Brain microvascular endothelial cell (primary cell): ENCODE data around the gene STRN.
A peak's percentile ranks its signal among the peaks of the same experiment; 100 is the strongest.
"Not testable (repeated sequence)": the region's sequence is repeated elsewhere in the genome, so short reads cannot be mapped to it uniquely, and the experiment has no call there.

Experiments
- DNase-seq: peaks from one replicate; pipeline ENCODE4 v3.0.0-alpha.2; 2020
- H3K27ac ChIP-seq: fragments of 250-450 bp; sonication (Bioruptor Pico); 2 replicates; pipeline ENCODE4 v1.5.1; 2020; ENCODE audit warnings: mild to moderate bottlenecking, moderate library complexity
- H3K27me3 ChIP-seq: fragments of 250-450 bp; sonication (Bioruptor Pico); replicated peaks from 2 replicates; pipeline ENCODE4 v1.5.1; 2020; ENCODE audit warnings: mild to moderate bottlenecking
- H3K36me3 ChIP-seq: fragments of 250-450 bp; sonication (Bioruptor Pico); replicated peaks from 2 replicates; pipeline ENCODE4 v1.5.1; 2020; ENCODE audit warnings: mild to moderate bottlenecking
- H3K4me3 ChIP-seq: 2 replicates; pipeline ENCODE4 v1.5.1; 2011; ENCODE audit warnings: low read depth, mild to moderate bottlenecking, control low read depth, low read length, moderate library complexity
- CTCF ChIP-seq: IDR thresholded peaks from 2 replicates; pipeline ENCODE4 v1.5.1; 2011; ENCODE audit warnings: low read depth, mild to moderate bottlenecking, moderate library complexity, low read length, control low read depth, inconsistent platforms; ENCODE audit errors: missing control alignments
- in situ Hi-C: cut with HindIII; loops from 2 replicates; pipeline ENCODE4 v1.10.0; 2017; ENCODE audit warnings: low sequenced_read_pairs, low pct_ligation_motif_present

STRN gene

DNA sequence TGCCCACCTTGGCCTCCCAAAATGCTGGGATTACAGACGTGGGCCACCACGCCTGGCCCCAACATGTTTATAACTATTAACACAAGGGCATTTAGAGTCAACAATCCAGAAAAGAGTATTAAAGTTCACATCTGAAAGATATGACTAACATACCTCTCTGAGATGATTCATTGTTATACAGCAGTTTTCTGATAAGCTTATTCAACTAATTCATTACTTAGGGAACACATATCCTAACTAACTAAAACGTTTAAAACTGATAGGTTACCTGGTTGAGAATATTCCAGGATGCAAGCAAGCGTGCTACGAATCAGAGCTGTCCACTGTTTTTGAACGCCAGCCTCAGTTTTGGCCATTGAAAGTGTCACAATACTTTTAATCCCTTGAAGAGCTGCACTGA lies 34.0 kb upstream of the STRN start:
- peak overlapping the region; percentile 70 for H3K27ac ChIP-seq
- H3K27me3 ChIP-seq, result no peaks in the 10 kb centered on the region
- H3K4me3 ChIP-seq, result no peak overlapping the region
- H3K36me3 ChIP-seq, result peaks cover 24% of the 10 kb centered on the region
- TF ChIP-seq CTCF, result no peak
- in situ Hi-C loops, result no loop called here
- DNase-seq, result no peak

- H3K4me3 ChIP-seq, H3K27ac ChIP-seq, H3K27me3 ChIP-seq, DNase-seq, in situ Hi-C loops: not testable (repeated sequence)
- H3K36me3 ChIP-seq, result peaks cover 15% of the 10 kb centered on the region
Observed at GRCh38 chr2:36999416-36999815, 33.1 kb upstream of the STRN start.

DNA sequence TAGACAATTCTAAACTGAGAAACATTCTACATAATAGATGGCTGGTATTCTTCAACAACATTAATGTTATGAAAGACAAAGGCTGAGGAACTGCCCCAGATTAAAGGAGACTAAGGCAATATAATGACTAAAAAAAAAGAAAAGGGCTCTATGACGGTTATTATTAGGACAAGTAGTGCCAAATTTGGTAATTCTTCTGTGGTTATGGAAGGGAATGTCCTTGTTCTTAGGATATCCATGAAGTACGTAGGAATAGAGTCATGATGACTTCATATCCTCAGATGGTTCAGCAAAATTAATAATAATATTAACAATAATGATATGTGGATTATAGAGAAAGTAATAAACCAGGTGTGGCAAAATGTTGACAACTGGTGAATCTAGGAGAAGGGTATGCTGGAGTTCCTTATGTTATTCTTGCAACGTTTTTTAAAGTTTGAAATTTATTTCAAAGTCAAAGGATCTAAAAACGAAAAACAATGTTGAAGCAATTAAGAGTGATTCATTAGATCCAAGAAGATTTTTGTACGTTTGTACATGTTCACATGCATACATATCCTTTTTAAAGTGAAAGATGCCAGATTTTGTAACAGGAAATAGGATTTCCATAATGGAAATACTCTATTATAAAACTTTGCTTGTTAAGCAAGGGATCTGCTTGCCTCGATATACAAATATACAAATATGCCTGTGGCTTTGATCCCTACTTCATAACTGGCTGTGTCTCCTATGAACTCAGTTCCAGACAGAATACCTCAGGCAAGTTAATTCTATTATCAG lies 27.7 kb upstream of the STRN start:
- no peak for DNase-seq
- H3K27me3 ChIP-seq, result no peaks in the 10 kb centered on the region
- in situ Hi-C loops, result no loop called here
- H3K36me3 ChIP-seq, result peaks cover 10% of the 10 kb centered on the region
- H3K4me3 ChIP-seq, result no peak overlapping the region
- no peak for TF ChIP-seq CTCF
- no peak overlapping the region for H3K27ac ChIP-seq

- Histone ChIP-seq H3K4me3 (no peak overlapping the region), H3K36me3 (peaks cover 7% of the 10 kb centered on the region), H3K27ac (no peak overlapping the region), H3K27me3 (no peaks in the 10 kb centered on the region)
- in situ Hi-C loops, result no loop called here
- DNase-seq, result no peak
- no peak for TF ChIP-seq CTCF
Observed at GRCh38 chr2:36988008-36988407, 21.7 kb upstream of the STRN start.

DNA sequence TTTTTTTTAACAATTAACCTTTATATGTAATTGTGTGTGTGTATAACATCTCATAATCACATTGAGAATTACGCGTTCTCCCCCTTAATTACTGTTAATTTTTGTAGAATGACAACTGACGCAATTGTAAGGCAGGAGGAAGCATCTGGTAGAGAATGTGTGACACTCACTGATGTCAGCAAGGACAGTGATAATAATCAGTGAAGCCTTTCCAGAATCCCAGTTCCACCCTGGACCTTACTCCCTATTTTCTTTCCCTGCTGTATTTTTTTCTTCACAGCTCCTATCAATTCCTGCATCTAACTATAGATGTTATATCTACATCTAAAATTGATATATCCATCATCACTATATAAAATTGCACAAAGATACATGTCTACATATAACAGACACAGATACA lies 16.1 kb upstream of the STRN start:
- no peak for DNase-seq
- no peak for TF ChIP-seq CTCF
- in situ Hi-C loops, result no loop called here
- no peaks in the 10 kb centered on the region for H3K27me3 ChIP-seq
- H3K36me3 ChIP-seq, result peaks cover 7% of the 10 kb centered on the region
- no peak overlapping the region for H3K27ac ChIP-seq
- no peak overlapping the region for H3K4me3 ChIP-seq

GRCh38 chr2:36981911-36982310 lies 15.6 kb upstream of the STRN start:
- Histone ChIP-seq H3K4me3 (no peak overlapping the region), H3K27me3 (no peaks in the 10 kb centered on the region), H3K27ac (no peak overlapping the region), H3K36me3 (peaks cover 7% of the 10 kb centered on the region)
- DNase-seq, result no peak
- in situ Hi-C loops, result no loop called here
- TF ChIP-seq CTCF, result no peak

DNA sequence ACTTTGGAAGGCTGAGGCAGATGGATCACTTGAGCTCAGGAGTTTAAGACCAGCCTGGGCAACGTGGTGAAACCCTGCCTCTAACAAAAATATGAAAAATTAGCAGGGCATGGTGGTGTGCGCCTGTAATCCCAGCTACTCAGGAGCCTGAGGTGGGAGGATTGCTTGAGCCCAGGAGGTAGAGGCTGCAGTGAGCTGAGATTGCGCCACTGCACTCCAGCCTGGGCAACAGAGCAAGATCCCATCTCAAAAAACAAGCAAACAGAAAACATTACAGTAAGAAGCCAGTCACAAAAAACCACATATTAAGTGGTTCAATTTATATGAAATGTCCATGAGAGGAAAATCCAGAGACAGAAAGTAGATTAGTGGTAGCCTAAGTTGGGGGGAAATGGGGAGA lies 12.7 kb upstream of the STRN start:
- H3K4me3 ChIP-seq, DNase-seq, H3K27ac ChIP-seq, in situ Hi-C loops, H3K36me3 ChIP-seq, H3K27me3 ChIP-seq: not testable (repeated sequence)
